Measurements from ENCODE around the gene AGTRAP.

Gene AGTRAP

GRCh38 chr1:11720525-11720924 lies 15.4 kb upstream of the AGTRAP start:
- H3K4me3 ChIP-seq (ENCODE audit: low read depth, low read length) = no peak overlapping the region
- DNase-seq (ENCODE audit: low read depth, low spot score) = no peak
- POLR2A ChIA-PET = no interaction called here
- no peak for TF ChIP-seq CTCF (IDR thresholded peaks at IDR 0.05; ENCODE audit: insufficient read depth, low read length, missing control alignments)
- CTCF ChIA-PET = interaction anchor here (0.9 to 6.7 kb wide), 22 partner anchors 10 to 683 kb away, joined by 3 to 95 read pairs (median 6); partner anchors contain the start of genes AGTRAP, FBXO2, FBXO44 and FBXO6

GRCh38 chr1:11721311-11721710 lies 14.6 kb upstream of the AGTRAP start:
- TF ChIP-seq CTCF (IDR thresholded peaks at IDR 0.05; ENCODE audit: insufficient read depth, low read length, missing control alignments) = no peak
- no peak for DNase-seq (ENCODE audit: low read depth, low spot score)
- no peak overlapping the region for H3K4me3 ChIP-seq (ENCODE audit: low read depth, low read length)
- ChIA-PET CTCF (interaction anchor here (0.6 to 6.7 kb wide), 8 partner anchors 10 to 683 kb away, joined by 3 to 95 read pairs (median 25); partner anchors contain the start of genes AGTRAP, FBXO2 and FBXO6), POLR2A (no interaction called here)

DNA sequence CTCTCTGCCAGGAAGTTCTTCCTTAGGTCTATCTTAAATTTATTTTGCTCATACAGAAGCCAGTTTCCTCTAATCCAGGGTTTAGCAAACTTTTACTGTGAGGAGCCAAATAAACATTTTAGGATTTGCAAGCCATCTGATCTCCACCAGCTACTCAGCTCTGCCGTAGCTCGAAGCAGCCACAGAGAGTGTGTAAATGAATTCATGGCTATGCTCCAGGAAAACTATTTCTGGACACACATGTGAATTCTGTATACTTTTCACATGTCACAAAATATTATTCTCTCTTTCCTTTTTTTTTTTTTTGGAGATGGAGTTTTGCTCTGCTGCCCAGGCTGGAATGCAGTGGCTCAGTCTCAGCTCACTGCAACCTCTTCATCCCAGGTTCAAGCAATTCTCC lies 13.4 kb upstream of the AGTRAP start:
- TF ChIP-seq CTCF (IDR thresholded peaks at IDR 0.05; ENCODE audit: insufficient read depth, low read length, missing control alignments) = no peak
- ChIA-PET CTCF (interaction anchor here (1.5 to 6.7 kb wide), 6 partner anchors 8 to 685 kb away, joined by 3 to 95 read pairs (median 21); partner anchors contain the start of gene FBXO6), POLR2A (interaction anchor here (0.7 kb wide), 1 partner anchor 58 kb away, joined by 3 read pairs; the partner anchor contains the start of gene FBXO6)
- DNase-seq (ENCODE audit: low read depth, low spot score) = no peak
- no peak overlapping the region for H3K4me3 ChIP-seq (ENCODE audit: low read depth, low read length)

DNA sequence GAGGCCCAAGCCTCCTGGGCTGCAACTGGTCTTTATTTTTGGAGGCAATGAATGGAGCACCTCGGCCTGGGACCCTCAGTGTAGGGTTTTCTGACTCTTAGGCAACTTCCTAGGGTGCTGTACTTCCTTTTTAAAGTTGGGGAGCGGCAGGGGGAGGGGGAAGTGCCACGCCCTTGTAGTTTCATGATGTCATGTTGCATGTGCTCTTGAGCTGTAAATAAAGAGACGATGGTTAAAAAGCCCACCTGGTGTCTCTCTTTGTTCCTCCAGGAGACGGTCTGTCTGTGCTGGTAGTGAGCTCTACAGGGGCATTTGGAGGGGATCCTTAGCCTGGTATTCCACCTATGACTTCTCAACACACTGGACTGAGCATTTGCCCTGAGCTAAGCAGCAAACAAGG lies 10.3 kb upstream of the AGTRAP start:
- DNase-seq (ENCODE audit: low read depth, low spot score) = no peak
- CTCF ChIA-PET = interaction anchor here (3.5 kb wide), 1 partner anchor 11 kb away, joined by 19 read pairs; no protein-coding TSS in a partner anchor
- TF ChIP-seq CTCF (IDR thresholded peaks at IDR 0.05; ENCODE audit: insufficient read depth, low read length, missing control alignments) = no peak
- POLR2A ChIA-PET = no interaction called here
- H3K4me3 ChIP-seq (ENCODE audit: low read depth, low read length) = no peak overlapping the region

- CTCF ChIA-PET = interaction anchor here (0.6 kb wide), 1 partner anchor 49 kb away, joined by 3 read pairs; no protein-coding TSS in a partner anchor
- DNase-seq (ENCODE audit: low read depth, low spot score) = no peak
- no peak for TF ChIP-seq CTCF (IDR thresholded peaks at IDR 0.05; ENCODE audit: insufficient read depth, low read length, missing control alignments)
- no peak overlapping the region for H3K4me3 ChIP-seq (ENCODE audit: low read depth, low read length)
- POLR2A ChIA-PET = no interaction called here
Observed at GRCh38 chr1:11727119-11727518, 8.8 kb upstream of the AGTRAP start.

DNA sequence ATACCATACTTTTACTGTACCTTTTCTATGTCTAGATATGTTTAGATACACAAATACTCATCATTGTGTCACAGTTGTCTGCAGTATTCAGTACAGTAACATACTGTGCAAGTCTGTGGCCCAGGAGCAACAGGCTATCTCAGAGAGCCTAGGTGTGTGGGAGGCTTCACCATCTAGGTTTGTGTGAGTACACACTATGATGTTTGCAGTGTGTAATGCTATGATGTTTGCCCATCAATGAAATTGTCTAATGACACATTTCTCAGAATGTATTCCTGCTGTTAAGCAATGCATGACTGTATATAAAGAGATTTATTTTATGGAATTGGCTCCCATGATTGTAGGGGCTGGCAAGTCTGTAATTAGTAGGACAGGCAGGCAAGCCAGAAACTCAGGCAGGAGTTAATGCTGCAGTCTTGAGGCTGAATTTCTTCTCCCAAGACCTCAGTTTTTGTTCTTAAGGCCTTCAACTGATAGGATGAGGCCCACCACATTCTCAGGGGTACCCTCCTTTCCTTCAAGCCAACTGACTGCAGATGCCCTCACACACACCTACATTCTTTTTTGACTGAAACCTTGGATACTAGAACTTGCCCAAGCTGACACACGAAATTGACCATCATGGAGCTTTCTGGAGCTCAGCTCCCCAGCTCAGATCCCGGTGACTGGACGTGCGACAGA lies 7.7 kb upstream of the AGTRAP start:
- no peak for TF ChIP-seq CTCF (IDR thresholded peaks at IDR 0.05; ENCODE audit: insufficient read depth, low read length, missing control alignments)
- CTCF ChIA-PET = no interaction called here
- DNase-seq (ENCODE audit: low read depth, low spot score) = no peak
- POLR2A ChIA-PET = no interaction called here
- H3K4me3 ChIP-seq (ENCODE audit: low read depth, low read length) = no peak overlapping the region

Measured in AG04449 (cell line).